Subcutaneous adipose tissue (tissue), 4 donors: ENCODE results near the gene APOOL. TPM values are rescaled to one million over a fixed set of nuclear protein-coding genes. Genes with fewer than 3 reads are reported as not detected.

Experiments
- total RNA-seq, 4 donors: library from RNA; depleted of rRNA; stranded (reverse); fragments of >200 nt; gene quantifications; one replicate each; pipeline ENCODE4 v1.1.0, GENCODE V29; 2016
- TF ChIP-seq, protein P1 (sequence below): fragments of 450-650 bp; IDR thresholded peaks from one replicate; pipeline ENCODE4 v1.5.1; 2016; ENCODE audit warnings: low read depth, mild to moderate bottlenecking, control low read depth, antibody characterized with exemption, moderate library complexity

The APOOL gene
- total RNA-seq, 4 donors from 2014 or later = 8.7 to 12.1 (median 11.1) TPM

GRCh38 chrX:85017721-85018120 lies 14.0 kb downstream of the APOOL start:
- TF ChIP-seq, protein P1, sequence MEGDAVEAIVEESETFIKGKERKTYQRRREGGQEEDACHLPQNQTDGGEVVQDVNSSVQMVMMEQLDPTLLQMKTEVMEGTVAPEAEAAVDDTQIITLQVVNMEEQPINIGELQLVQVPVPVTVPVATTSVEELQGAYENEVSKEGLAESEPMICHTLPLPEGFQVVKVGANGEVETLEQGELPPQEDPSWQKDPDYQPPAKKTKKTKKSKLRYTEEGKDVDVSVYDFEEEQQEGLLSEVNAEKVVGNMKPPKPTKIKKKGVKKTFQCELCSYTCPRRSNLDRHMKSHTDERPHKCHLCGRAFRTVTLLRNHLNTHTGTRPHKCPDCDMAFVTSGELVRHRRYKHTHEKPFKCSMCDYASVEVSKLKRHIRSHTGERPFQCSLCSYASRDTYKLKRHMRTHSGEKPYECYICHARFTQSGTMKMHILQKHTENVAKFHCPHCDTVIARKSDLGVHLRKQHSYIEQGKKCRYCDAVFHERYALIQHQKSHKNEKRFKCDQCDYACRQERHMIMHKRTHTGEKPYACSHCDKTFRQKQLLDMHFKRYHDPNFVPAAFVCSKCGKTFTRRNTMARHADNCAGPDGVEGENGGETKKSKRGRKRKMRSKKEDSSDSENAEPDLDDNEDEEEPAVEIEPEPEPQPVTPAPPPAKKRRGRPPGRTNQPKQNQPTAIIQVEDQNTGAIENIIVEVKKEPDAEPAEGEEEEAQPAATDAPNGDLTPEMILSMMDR = no peak

GRCh38 chrX:85018471-85018870 lies 14.8 kb downstream of the APOOL start:
- TF ChIP-seq, protein P1 = no peak

- TF ChIP-seq, protein P1 = no peak
These were observed 16.5 kb downstream of the APOOL start for GRCh38 chrX:85020216-85020615.

DNA sequence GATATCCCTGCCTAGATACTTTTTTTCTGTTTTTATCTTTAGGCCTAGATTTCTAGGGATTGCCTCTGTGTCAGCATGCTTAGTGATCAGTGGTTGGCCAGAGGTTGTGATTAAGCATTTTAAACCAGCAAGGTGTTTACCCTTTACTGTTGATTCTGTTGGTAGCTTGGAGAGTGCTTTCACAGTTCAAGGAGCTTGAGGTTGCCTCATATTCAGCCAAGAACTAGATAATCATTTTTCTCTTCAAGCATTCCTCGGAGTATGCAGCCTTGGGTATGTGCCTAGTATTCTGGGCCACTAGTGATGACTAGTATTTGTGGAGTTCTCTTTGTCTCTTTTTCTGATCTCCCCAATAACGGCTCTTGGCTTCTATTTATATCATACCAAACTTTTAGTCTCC lies 20.4 kb downstream of the APOOL start:
- TF ChIP-seq, protein P1 = no peak

DNA sequence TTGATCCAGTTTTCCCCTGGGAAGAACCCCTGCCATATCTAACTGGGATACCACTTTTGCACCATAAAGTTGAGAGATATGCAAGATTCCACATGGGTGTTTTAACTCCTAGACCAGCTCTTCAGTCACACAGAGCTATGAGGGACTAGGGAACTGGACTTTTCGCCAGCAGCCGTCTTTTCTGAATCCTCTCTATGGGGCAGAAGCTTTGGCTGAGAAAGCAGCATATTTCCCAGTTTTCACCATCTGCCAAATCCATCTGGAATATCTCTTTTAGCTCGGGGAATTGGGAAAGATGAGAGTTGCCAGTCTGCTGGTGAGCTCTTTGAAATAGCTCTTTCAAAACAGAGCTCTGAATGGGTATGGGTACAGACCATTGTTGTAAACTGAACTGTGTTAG lies 20.9 kb downstream of the APOOL start:
- TF ChIP-seq, protein P1 = no peak

GRCh38 chrX:85026170-85026569 lies 22.5 kb downstream of the APOOL start:
- TF ChIP-seq, protein P1 = no peak

DNA sequence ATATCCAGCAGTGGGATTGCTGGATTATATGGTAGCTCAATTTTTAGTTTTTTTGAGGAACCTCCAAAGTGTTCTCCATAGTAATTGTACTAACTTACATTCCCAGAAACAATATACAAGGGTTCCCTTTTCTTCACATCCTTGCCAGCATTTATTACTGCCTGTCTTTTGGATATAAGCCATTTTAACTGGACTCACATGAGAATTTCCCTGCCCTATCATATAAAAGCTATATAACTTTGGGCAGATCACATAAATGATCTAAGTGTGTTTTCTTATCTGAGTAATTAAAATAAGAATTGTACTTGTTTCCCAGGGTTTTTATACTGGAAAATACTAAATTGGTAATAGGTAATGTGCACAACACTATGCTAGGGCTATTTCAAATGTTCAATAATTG lies 25.4 kb downstream of the APOOL start:
- TF ChIP-seq, protein P1 = no peak
